Keratinocyte (primary cell): ENCODE results near the gene FGF21. TPM values are rescaled to one million over a fixed set of nuclear protein-coding genes. Genes with fewer than 3 reads are reported as not detected.

Source experiments
- DNase-seq: peaks from one replicate; pipeline ENCODE4 v3.0.0-alpha.2; 2011; ENCODE audit warnings: low read depth, missing footprints, low spot score
- FAIRE-seq: peaks from 2 replicates; lab custom pipeline; 2011; peaks lifted over from hg19 to GRCh38; lab: Jason Lieb, UNC
- H2AFZ ChIP-seq: 2 replicates; pipeline ENCODE4 v1.6.0; 2012; ENCODE audit warnings: low read length, control low read depth, inconsistent platforms; ENCODE audit not compliant: control insufficient read depth
- H3K27ac ChIP-seq: 2 replicates; pipeline ENCODE4 v1.5.1; 2011; ENCODE audit warnings: low read length; ENCODE audit not compliant: control insufficient read depth, insufficient read depth
- H3K27me3 ChIP-seq: 3 replicates; pipeline ENCODE4 v1.6.0; 2011; ENCODE audit warnings: low read length; ENCODE audit not compliant: control insufficient read depth, insufficient read depth; ENCODE audit errors: extremely low read depth
- H3K36me3 ChIP-seq, 2 experiments: 2 replicates in 1 of 2; 3 replicates in 1 of 2; pipeline ENCODE4 v1.5.1; 2011; ENCODE audit warnings: low read length in 2 of 2, mild to moderate bottlenecking in 1 of 2; ENCODE audit not compliant: control insufficient read depth in 2 of 2, insufficient read depth in 2 of 2; ENCODE audit errors: extremely low read depth in 1 of 2
- H3K4me1 ChIP-seq: 3 replicates; pipeline ENCODE4 v1.5.1; 2011; ENCODE audit warnings: low read length; ENCODE audit not compliant: control insufficient read depth, insufficient read depth; ENCODE audit errors: extremely low read depth
- H3K4me2 ChIP-seq: 3 replicates; pipeline ENCODE4 v1.6.0; 2011; ENCODE audit warnings: low read depth, low read length; ENCODE audit not compliant: control insufficient read depth, insufficient read depth; ENCODE audit errors: extremely low read depth
- H3K4me3 ChIP-seq, 3 experiments: fragments of 200-600 bp in 1 of 3; sonication (generic) in 1 of 3; 2 replicates in 2 of 3; 3 replicates in 1 of 3; pipeline ENCODE4 v1.5.1; 2011 to 2016; ENCODE audit warnings: low read length in 3 of 3, mild to moderate bottlenecking in 3 of 3, control low read depth in 2 of 3, inconsistent platforms in 1 of 3, low read depth in 1 of 3, mixed read lengths in 1 of 3, mixed run types in 1 of 3, moderate library complexity in 1 of 3; ENCODE audit not compliant: control insufficient read depth in 2 of 3, insufficient read depth in 2 of 3; ENCODE audit errors: extremely low read depth in 1 of 3
- H3K79me2 ChIP-seq: 2 replicates; pipeline ENCODE4 v1.6.0; 2012; ENCODE audit warnings: low read length; ENCODE audit not compliant: control insufficient read depth, insufficient read depth
- H3K9ac ChIP-seq: 3 replicates; pipeline ENCODE4 v1.6.0; 2011; ENCODE audit warnings: low read length; ENCODE audit not compliant: control insufficient read depth, insufficient read depth; ENCODE audit errors: extremely low read depth
- H3K9me1 ChIP-seq: 3 replicates; pipeline ENCODE4 v1.6.0; 2011; ENCODE audit warnings: low read length; ENCODE audit not compliant: control insufficient read depth, insufficient read depth; ENCODE audit errors: extremely low read depth
- H3K9me3 ChIP-seq: 2 replicates; pipeline ENCODE4 v1.5.1; 2012; ENCODE audit warnings: low read depth, low read length; ENCODE audit not compliant: control insufficient read depth
- H4K20me1 ChIP-seq: 3 replicates; pipeline ENCODE4 v1.6.0; 2011; ENCODE audit warnings: low read length; ENCODE audit not compliant: control insufficient read depth, insufficient read depth; ENCODE audit errors: extremely low read depth
- CTCF ChIP-seq, 3 experiments: IDR thresholded peaks in 1 of 3; conservative IDR thresholded peaks in 1 of 3; optimal IDR thresholded peaks in 1 of 3; 2 replicates in 2 of 3; 3 replicates in 1 of 3; pipeline versions ENCODE3 to v1.5.1; 2011; ENCODE audit warnings: low read length in 3 of 3, mild to moderate bottlenecking in 3 of 3, moderate library complexity in 2 of 3, control low read depth in 1 of 3, inconsistent platforms in 1 of 3; ENCODE audit not compliant: insufficient read depth in 2 of 3; ENCODE audit errors: extremely low read depth in 1 of 3
- EZH2 ChIP-seq: IDR thresholded peaks from one replicate; pipeline ENCODE4 v1.6.1; 2012; ENCODE audit warnings: inconsistent platforms, mild to moderate bottlenecking, low read length, moderate library complexity
- dilution Hi-C: fragments of 300-500 bp; cut with MboI; formaldehyde crosslinking; loops from one replicate; pipeline ENCODE4 v1.7.0; 2020; ENCODE audit warnings: low sequenced_read_pairs; ENCODE audit not compliant: extremely low pct_ligation_motif_present
- polyA plus RNA-seq, 5 experiments: library from polyadenylated mRNA; depleted of rRNA in 3 of 5; stranded (reverse) in 3 of 5; stranded (forward) in 1 of 5; unstranded in 1 of 5; fragments of >200 nt; gene quantifications; 1 replicate in 1 of 5; 2 replicates in 3 of 5; 3 replicates in 1 of 5; pipeline versions ENCODE4 v1.2.1 to v1.2.3, GENCODE V29; 2011 to 2012; ENCODE audit warnings: missing spikeins in 2 of 5, low read depth in 1 of 5, low replicate concordance in 1 of 5

Gene FGF21
- polyA plus RNA-seq, 1 donor (not counting 4 experiments of a cell fraction or from before 2014, with no cell fraction given), result not detected

GRCh38 chr19:48770266-48770665 is 14.9 kb downstream of the FGF21 start:
- Histone ChIP-seq H3K27me3 (no peaks in the 10 kb centered on the region), H3K4me2 (no peak overlapping the region), H3K9me3 (no peaks in the 10 kb centered on the region), H3K9ac (no peak overlapping the region), H3K4me1 (peaks cover 4% of the 10 kb centered on the region), H4K20me1 (no peaks in the 10 kb centered on the region), H3K9me1 (no peaks in the 10 kb centered on the region), H2AFZ (no peak overlapping the region), H3K4me3 (no peak overlapping the region), H3K79me2 (no peaks in the 10 kb centered on the region), H3K27ac (no peak overlapping the region), H3K36me3 (no peaks in the 10 kb centered on the region)
- DNase-seq (no peak), FAIRE-seq (no peak)
- no peak for TF ChIP-seq EZH2
- TF ChIP-seq CTCF (optimal IDR thresholded peaks at IDR 0.05 in 1 of 3, IDR thresholded peaks at IDR 0.05 in 1 of 3, conservative IDR thresholded peaks at IDR 0.05 in 1 of 3; ENCODE audit: extremely low read depth in 1 of 3, insufficient read depth in 2 of 3, low read length in 3 of 3), result no peak
- dilution Hi-C loops, result no loop called here

- Histone ChIP-seq H3K9me1 (no peaks in the 10 kb centered on the region), H3K4me2 (peak overlapping the region; percentile 35), H3K4me1 (peaks cover 4% of the 10 kb centered on the region), H3K27ac (no peak overlapping the region), H2AFZ (peak overlapping the region; percentile 68), H3K9ac (no peak overlapping the region), H3K27me3 (no peaks in the 10 kb centered on the region), H3K4me3 (no peak overlapping the region), H3K9me3 (no peaks in the 10 kb centered on the region), H4K20me1 (no peaks in the 10 kb centered on the region), H3K36me3 (no peaks in the 10 kb centered on the region), H3K79me2 (no peaks in the 10 kb centered on the region)
- no peak for DNase-seq
- FAIRE-seq, result no peak
- TF ChIP-seq CTCF (optimal IDR thresholded peaks at IDR 0.05 in 1 of 3, IDR thresholded peaks at IDR 0.05 in 1 of 3, conservative IDR thresholded peaks at IDR 0.05 in 1 of 3; ENCODE audit: extremely low read depth in 1 of 3, insufficient read depth in 2 of 3, low read length in 3 of 3), result no peak
- TF ChIP-seq EZH2, result no peak
- dilution Hi-C loops, result no loop called here
Observed at GRCh38 chr19:48770734-48771472, 15.6 kb downstream of the FGF21 start.
